RWPE2 (cell line): ENCODE data around the gene EIF3A.

Source experiments
- ATAC-seq: fragments of 200-7000 bp; cut with Tn5 transposase; 3 replicates; pipeline ENCODE4 v1.9.1; 2021; ENCODE audit warnings: low read depth
- DNase-seq: peaks from one replicate; pipeline ENCODE4 v3.0.0-alpha.2; 2020; ENCODE audit warnings: low spot score
- H3K27ac ChIP-seq: fragments of 450-650 bp; 2 replicates; pipeline ENCODE4 v1.5.1; 2017; ENCODE audit warnings: mild to moderate bottlenecking; ENCODE audit not compliant: poor library complexity, severe bottlenecking
- H3K27me3 ChIP-seq: fragments of 250-450 bp; sonication (Bioruptor Pico); 2 replicates; pipeline ENCODE4 v1.5.1; 2021; ENCODE audit warnings: mild to moderate bottlenecking, moderate library complexity; ENCODE audit not compliant: insufficient read depth, poor library complexity, severe bottlenecking
- H3K36me3 ChIP-seq: fragments of 250-450 bp; sonication (Bioruptor Pico); 2 replicates; pipeline ENCODE4 v1.5.1; 2020; ENCODE audit warnings: low read depth, mild to moderate bottlenecking, moderate library complexity
- H3K4me1 ChIP-seq: fragments of 250-450 bp; sonication (Bioruptor Pico); 2 replicates; pipeline ENCODE4 v1.5.1; 2021; ENCODE audit warnings: mild to moderate bottlenecking, moderate library complexity; ENCODE audit not compliant: insufficient read depth, poor library complexity, severe bottlenecking
- H3K4me3 ChIP-seq: fragments of 250-450 bp; sonication (Bioruptor Pico); 2 replicates; pipeline ENCODE4 v1.5.1; 2021; ENCODE audit warnings: mild to moderate bottlenecking, moderate library complexity; ENCODE audit not compliant: severe bottlenecking
- H3K9me3 ChIP-seq: fragments of 250-450 bp; sonication (Bioruptor Pico); 2 replicates; pipeline ENCODE4 v1.5.1; 2021; ENCODE audit warnings: mild to moderate bottlenecking, moderate library complexity; ENCODE audit not compliant: severe bottlenecking
- TF ChIP-seq, protein P1 (sequence below): fragments of 450-650 bp; IDR thresholded peaks from one replicate; pipeline ENCODE4 v1.5.1; 2017; ENCODE audit warnings: mild to moderate bottlenecking, moderate library complexity; ENCODE audit not compliant: poor library complexity, severe bottlenecking

Gene EIF3A

DNA sequence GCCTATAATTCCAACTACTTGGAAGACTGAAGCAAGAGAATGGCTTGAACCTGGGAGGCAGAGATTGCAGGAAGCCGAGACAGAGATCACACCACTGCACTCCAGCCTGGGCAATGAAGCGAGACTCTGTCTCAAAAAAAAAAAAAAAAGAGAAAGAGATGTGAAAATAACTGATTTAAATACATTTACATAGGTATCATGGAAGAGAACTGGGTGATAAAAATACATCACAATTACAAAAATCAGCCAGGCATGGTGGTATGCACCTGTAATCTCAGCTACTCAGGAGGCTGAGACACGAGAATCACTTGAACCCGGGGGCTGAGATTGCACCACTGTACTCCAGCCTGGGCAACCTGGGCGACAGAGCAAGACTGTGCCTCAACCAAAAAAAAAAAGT is 31.3 kb downstream of the EIF3A start:
- peaks cover 99% of the 10 kb centered on the region for H3K36me3 ChIP-seq
- no peak for DNase-seq
- no peak overlapping the region for H3K27ac ChIP-seq
- ATAC-seq, result no peak
- TF ChIP-seq, protein P1, sequence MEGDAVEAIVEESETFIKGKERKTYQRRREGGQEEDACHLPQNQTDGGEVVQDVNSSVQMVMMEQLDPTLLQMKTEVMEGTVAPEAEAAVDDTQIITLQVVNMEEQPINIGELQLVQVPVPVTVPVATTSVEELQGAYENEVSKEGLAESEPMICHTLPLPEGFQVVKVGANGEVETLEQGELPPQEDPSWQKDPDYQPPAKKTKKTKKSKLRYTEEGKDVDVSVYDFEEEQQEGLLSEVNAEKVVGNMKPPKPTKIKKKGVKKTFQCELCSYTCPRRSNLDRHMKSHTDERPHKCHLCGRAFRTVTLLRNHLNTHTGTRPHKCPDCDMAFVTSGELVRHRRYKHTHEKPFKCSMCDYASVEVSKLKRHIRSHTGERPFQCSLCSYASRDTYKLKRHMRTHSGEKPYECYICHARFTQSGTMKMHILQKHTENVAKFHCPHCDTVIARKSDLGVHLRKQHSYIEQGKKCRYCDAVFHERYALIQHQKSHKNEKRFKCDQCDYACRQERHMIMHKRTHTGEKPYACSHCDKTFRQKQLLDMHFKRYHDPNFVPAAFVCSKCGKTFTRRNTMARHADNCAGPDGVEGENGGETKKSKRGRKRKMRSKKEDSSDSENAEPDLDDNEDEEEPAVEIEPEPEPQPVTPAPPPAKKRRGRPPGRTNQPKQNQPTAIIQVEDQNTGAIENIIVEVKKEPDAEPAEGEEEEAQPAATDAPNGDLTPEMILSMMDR, result no peak
- H3K9me3 ChIP-seq, result no peaks in the 10 kb centered on the region
- H3K4me1 ChIP-seq, result no peaks in the 10 kb centered on the region
- H3K27me3 ChIP-seq, result no peaks in the 10 kb centered on the region
- no peak overlapping the region for H3K4me3 ChIP-seq

DNA sequence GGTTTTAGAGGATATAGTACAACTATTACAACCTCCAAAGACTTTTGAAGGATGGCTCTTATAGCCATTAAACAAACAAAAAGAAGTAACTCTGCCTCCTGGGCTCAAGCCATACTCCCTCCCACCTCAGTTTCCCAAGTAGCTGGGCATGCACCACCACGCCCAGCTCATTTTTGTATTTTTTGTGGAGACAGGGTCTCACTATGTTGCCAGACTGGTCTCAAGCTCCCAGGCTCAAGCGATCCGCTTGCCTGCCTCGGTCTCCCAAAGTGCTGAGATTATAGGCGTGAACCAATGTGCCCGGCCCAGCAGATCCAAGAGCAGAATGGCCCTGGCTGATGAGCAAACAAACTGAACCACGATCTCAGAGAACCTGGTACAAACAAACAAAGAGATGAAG is 35.1 kb downstream of the EIF3A start:
- no peak overlapping the region for H3K4me3 ChIP-seq
- DNase-seq (no peak), ATAC-seq (no peak)
- H3K27me3 ChIP-seq, result no peaks in the 10 kb centered on the region
- H3K4me1 ChIP-seq, result no peaks in the 10 kb centered on the region
- TF ChIP-seq, protein P1, result no peak
- peaks cover 99% of the 10 kb centered on the region for H3K36me3 ChIP-seq
- no peak overlapping the region for H3K27ac ChIP-seq
- no peaks in the 10 kb centered on the region for H3K9me3 ChIP-seq

DNA sequence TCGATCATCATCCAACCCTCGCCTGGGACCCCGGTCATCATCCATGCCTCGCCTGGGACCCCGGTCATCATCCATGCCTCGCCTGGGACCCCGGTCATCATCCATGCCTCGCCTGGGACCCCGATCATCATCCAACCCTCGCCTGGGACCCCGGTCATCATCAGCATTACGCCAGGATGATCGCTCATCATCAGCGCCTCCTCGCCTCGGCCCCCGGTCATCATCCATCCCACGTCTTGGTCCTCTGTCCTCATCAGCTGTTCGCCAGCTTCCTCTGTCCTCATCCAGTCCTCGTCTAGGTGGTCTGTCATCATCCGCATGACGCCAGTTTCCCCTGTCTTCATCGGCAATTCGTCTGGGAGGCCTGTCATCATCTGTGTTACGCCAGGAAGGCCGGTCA is 38.4 kb downstream of the EIF3A start:
- ATAC-seq (no peak), DNase-seq (no peak)
- Histone ChIP-seq H3K9me3 (no peaks in the 10 kb centered on the region), H3K4me3 (no peak overlapping the region), H3K4me1 (no peaks in the 10 kb centered on the region), H3K36me3 (peaks cover 100% of the 10 kb centered on the region), H3K27ac (no peak overlapping the region), H3K27me3 (no peaks in the 10 kb centered on the region)
- TF ChIP-seq, protein P1, result no peak

DNA sequence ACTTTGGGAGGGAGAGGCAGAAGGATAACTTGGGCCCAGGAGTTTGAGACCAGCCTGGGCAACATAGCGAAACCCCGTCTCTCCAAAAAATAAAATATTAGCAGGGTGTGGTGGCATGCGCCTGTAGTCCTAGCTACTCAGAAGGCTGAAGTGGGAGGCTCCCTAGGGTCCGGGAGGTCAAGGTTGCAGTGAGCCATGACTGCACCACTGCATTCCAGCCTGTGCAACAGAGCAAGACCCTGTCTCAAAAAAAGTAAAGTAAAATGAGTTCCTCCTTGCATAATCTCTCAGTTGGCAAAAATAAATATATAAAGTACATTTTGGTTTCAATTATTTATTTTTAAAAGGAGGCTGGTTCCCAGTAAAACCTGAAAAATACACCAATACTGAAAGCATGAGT is 39.3 kb downstream of the EIF3A start:
- TF ChIP-seq, protein P1, result no peak
- Histone ChIP-seq H3K4me1 (no peaks in the 10 kb centered on the region), H3K9me3 (no peaks in the 10 kb centered on the region), H3K36me3 (peaks cover 100% of the 10 kb centered on the region), H3K27ac (no peak overlapping the region), H3K27me3 (no peaks in the 10 kb centered on the region), H3K4me3 (no peak overlapping the region)
- ATAC-seq (no peak), DNase-seq (no peak)

DNA sequence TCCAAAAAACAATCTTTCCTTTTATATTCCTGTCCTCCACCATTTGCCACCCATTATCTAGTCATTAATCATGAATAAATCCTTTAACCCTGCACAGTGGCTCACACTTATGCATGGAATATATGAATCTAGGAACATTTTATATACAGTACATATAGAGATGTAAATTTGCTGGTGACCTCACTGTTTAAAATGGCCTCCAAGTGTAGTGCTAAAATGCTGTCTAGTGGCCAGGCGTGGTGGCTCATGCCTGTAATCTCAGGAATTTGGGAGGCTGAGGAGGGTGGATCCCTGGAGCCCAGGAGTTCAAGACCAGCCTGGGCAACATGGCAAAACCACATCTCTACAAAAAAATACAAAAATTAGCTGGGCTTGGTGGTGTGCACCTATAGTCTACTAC is 41.5 kb downstream of the EIF3A start:
- H3K4me3 ChIP-seq, result no peak overlapping the region
- DNase-seq (no peak), ATAC-seq (no peak)
- TF ChIP-seq, protein P1, result no peak
- H3K27me3 ChIP-seq, result no peaks in the 10 kb centered on the region
- no peak overlapping the region for H3K27ac ChIP-seq
- peaks cover 95% of the 10 kb centered on the region for H3K36me3 ChIP-seq
- H3K4me1 ChIP-seq, result no peaks in the 10 kb centered on the region
- no peaks in the 10 kb centered on the region for H3K9me3 ChIP-seq
